HEK293 (cell line): ENCODE measurements around the gene LRRN4CL.

ENCODE experiments used
- CTCF ChIA-PET: fragments of 350-600 bp; formaldehyde crosslinking; extraction: SDS; loops from one replicate; lab custom pipeline; 2021; ENCODE audit warnings: antibody characterized with exemption; lab: Yijun Ruan, JAX
- POLR2A ChIA-PET: fragments of 300-600 bp; formaldehyde crosslinking; extraction: SDS; loops from one replicate; lab custom pipeline; 2020; ENCODE audit warnings: antibody characterized with exemption, inconsistent platforms; lab: Yijun Ruan, JAX
- H3K27ac ChIP-seq: fragments of 200-500 bp; sonication (Bioruptor generic); 2 replicates; pipeline ENCODE4 v1.5.1; 2014; ENCODE audit warnings: low read depth, low read length, control low read depth, inconsistent platforms; ENCODE audit errors: extremely low read depth
- H3K36me3 ChIP-seq, 2 experiments: fragments of 200-500 bp in 1 of 2; sonication (Bioruptor generic) in 1 of 2; 1 replicate in 1 of 2; 2 replicates in 1 of 2; pipeline ENCODE4 v1.5.1; 2014 to 2017; ENCODE audit warnings: inconsistent platforms in 2 of 2, low read length in 2 of 2; ENCODE audit not compliant: control insufficient read depth in 2 of 2, insufficient read depth in 1 of 2
- H3K4me1 ChIP-seq: fragments of 200-500 bp; sonication (Bioruptor generic); 2 replicates; pipeline ENCODE4 v1.5.1; 2014; ENCODE audit warnings: mild to moderate bottlenecking, low read length, inconsistent platforms; ENCODE audit not compliant: control insufficient read depth, insufficient read depth
- H3K4me3 ChIP-seq: 2 replicates; pipeline ENCODE4 v1.5.1; 2011; ENCODE audit warnings: low read depth, mild to moderate bottlenecking, control low read depth, low read length, moderate library complexity
- H3K9me3 ChIP-seq: fragments of 200-500 bp; sonication (Bioruptor generic); 2 replicates; pipeline ENCODE4 v1.5.1; 2014; ENCODE audit warnings: low read depth, low read length, inconsistent platforms; ENCODE audit not compliant: control insufficient read depth, insufficient read depth
- GLIS1 ChIP-seq: fragments of 450-650 bp; formaldehyde crosslinking; IDR thresholded peaks from 2 replicates; pipeline ENCODE4 v1.5.1; 2016; ENCODE audit warnings: missing biosample characterization, missing genetic modification characterization
- GLIS2 ChIP-seq: fragments of 450-650 bp; formaldehyde crosslinking; IDR thresholded peaks from 2 replicates; pipeline ENCODE4 v1.5.1; 2016; ENCODE audit warnings: missing biosample characterization, missing genetic modification characterization
- KLF10 ChIP-seq: fragments of 450-650 bp; IDR thresholded peaks from 2 replicates; pipeline ENCODE4 v1.5.1; 2018; ENCODE audit warnings: missing biosample characterization, mild to moderate bottlenecking, missing genetic modification characterization
- KLF8 ChIP-seq: fragments of 450-650 bp; formaldehyde crosslinking; IDR thresholded peaks from 2 replicates; pipeline ENCODE4 v1.5.1; 2016; ENCODE audit warnings: missing biosample characterization, missing genetic modification characterization
- PRDM1 ChIP-seq: fragments of 450-650 bp; formaldehyde crosslinking; IDR thresholded peaks from 2 replicates; pipeline ENCODE4; 2016; ENCODE audit warnings: missing biosample characterization, missing genetic modification characterization
- SP2 ChIP-seq: fragments of 450-650 bp; formaldehyde crosslinking; IDR thresholded peaks from 2 replicates; pipeline ENCODE4 v1.5.1; 2016; ENCODE audit warnings: missing biosample characterization, missing genetic modification characterization
- WT1 ChIP-seq: fragments of 450-650 bp; formaldehyde crosslinking; IDR thresholded peaks from 2 replicates; pipeline ENCODE4 v1.5.1; 2016; ENCODE audit warnings: missing biosample characterization, missing genetic modification characterization
- ZBTB20 ChIP-seq: fragments of 450-650 bp; formaldehyde crosslinking; IDR thresholded peaks from 2 replicates; pipeline ENCODE4 v1.5.1; 2016; ENCODE audit warnings: missing biosample characterization, missing genetic modification characterization
- ZFP37 ChIP-seq: fragments of 450-650 bp; formaldehyde crosslinking; IDR thresholded peaks from 2 replicates; pipeline ENCODE4 v1.5.1; 2016; ENCODE audit warnings: missing biosample characterization, missing genetic modification characterization
- ZNF174 ChIP-seq: fragments of 450-650 bp; formaldehyde crosslinking; IDR thresholded peaks from 2 replicates; pipeline ENCODE4 v1.5.0; 2017; ENCODE audit warnings: missing biosample characterization, mild to moderate bottlenecking, missing genetic modification characterization
- ZNF19 ChIP-seq: fragments of 450-650 bp; formaldehyde crosslinking; IDR thresholded peaks from 2 replicates; pipeline ENCODE4; 2016; ENCODE audit warnings: missing biosample characterization, missing genetic modification characterization, low read depth
- ZNF23 ChIP-seq: fragments of 450-650 bp; formaldehyde crosslinking; IDR thresholded peaks from 2 replicates; pipeline ENCODE4 v1.5.1; 2016; ENCODE audit warnings: missing biosample characterization, missing genetic modification characterization, borderline replicate concordance
- ZNF24 ChIP-seq: fragments of 450-650 bp; formaldehyde crosslinking; IDR thresholded peaks from 2 replicates; pipeline ENCODE4 v1.5.1; 2016; ENCODE audit warnings: missing biosample characterization, missing genetic modification characterization
- ZNF274 ChIP-seq, 2 experiments: fragments of 200-500 bp in 1 of 2; fragments of 450-650 bp in 1 of 2; sonication (Bioruptor generic) in 1 of 2; formaldehyde crosslinking in 1 of 2; IDR thresholded peaks; 2 replicates each; pipeline versions ENCODE4 v1.5.1 to v1.6.1; 2014 to 2016; ENCODE audit warnings: borderline replicate concordance in 1 of 2, inconsistent platforms in 1 of 2, low read length in 1 of 2, missing biosample characterization in 1 of 2, missing genetic modification characterization in 1 of 2
- ZNF324 ChIP-seq: fragments of 450-650 bp; formaldehyde crosslinking; IDR thresholded peaks from 2 replicates; pipeline ENCODE4 v1.5.1; 2016; ENCODE audit warnings: missing biosample characterization, missing genetic modification characterization
- ZNF341 ChIP-seq: fragments of 450-650 bp; formaldehyde crosslinking; IDR thresholded peaks from 2 replicates; pipeline ENCODE4; 2016; ENCODE audit warnings: low read depth, missing biosample characterization, missing genetic modification characterization
- ZNF391 ChIP-seq: fragments of 450-650 bp; formaldehyde crosslinking; IDR thresholded peaks from 2 replicates; pipeline ENCODE4 v1.5.1; 2016; ENCODE audit warnings: low read depth, missing biosample characterization, missing genetic modification characterization, borderline replicate concordance
- ZNF394 ChIP-seq: fragments of 450-650 bp; formaldehyde crosslinking; IDR thresholded peaks from 2 replicates; pipeline ENCODE4 v1.5.1; 2016; ENCODE audit warnings: missing biosample characterization, missing genetic modification characterization, mild to moderate bottlenecking, moderate library complexity, borderline replicate concordance
- ZNF416 ChIP-seq: fragments of 450-650 bp; formaldehyde crosslinking; IDR thresholded peaks from 2 replicates; pipeline ENCODE4 v1.5.1; 2016; ENCODE audit warnings: missing biosample characterization, missing genetic modification characterization
- ZNF596 ChIP-seq: fragments of 450-650 bp; IDR thresholded peaks from 2 replicates; pipeline ENCODE4 v1.5.0; 2018; ENCODE audit warnings: missing biosample characterization, mild to moderate bottlenecking, missing genetic modification characterization, moderate library complexity
- ZNF76 ChIP-seq: fragments of 450-650 bp; formaldehyde crosslinking; IDR thresholded peaks from 2 replicates; pipeline ENCODE4; 2016; ENCODE audit warnings: low read depth, missing biosample characterization, missing genetic modification characterization, borderline replicate concordance
- ZNF777 ChIP-seq: fragments of 450-650 bp; formaldehyde crosslinking; IDR thresholded peaks from 2 replicates; pipeline ENCODE4 v1.5.1; 2017; ENCODE audit warnings: missing biosample characterization, missing genetic modification characterization, borderline replicate concordance
- ZSCAN23 ChIP-seq: fragments of 450-650 bp; formaldehyde crosslinking; IDR thresholded peaks from 2 replicates; pipeline ENCODE4 v1.5.1; 2016; ENCODE audit warnings: missing biosample characterization, missing genetic modification characterization
- TF ChIP-seq, protein P1 (sequence below): fragments of 450-650 bp; formaldehyde crosslinking; IDR thresholded peaks from 2 replicates; pipeline ENCODE4 v1.5.1; 2016; ENCODE audit warnings: missing biosample characterization, missing genetic modification characterization
- TF ChIP-seq, protein P2 (sequence below): fragments of 450-650 bp; formaldehyde crosslinking; IDR thresholded peaks from 2 replicates; pipeline ENCODE4 v1.5.1; 2016; ENCODE audit warnings: missing biosample characterization, missing genetic modification characterization
- TF ChIP-seq, protein P3 (sequence below): fragments of 450-650 bp; formaldehyde crosslinking; IDR thresholded peaks from 2 replicates; pipeline ENCODE4 v1.5.1; 2016; ENCODE audit warnings: missing biosample characterization, missing genetic modification characterization
- TF ChIP-seq, protein P4 (sequence below): fragments of 450-650 bp; IDR thresholded peaks from 2 replicates; pipeline ENCODE4 v1.5.1; 2018; ENCODE audit warnings: missing biosample characterization, mild to moderate bottlenecking, missing genetic modification characterization

Gene LRRN4CL

DNA sequence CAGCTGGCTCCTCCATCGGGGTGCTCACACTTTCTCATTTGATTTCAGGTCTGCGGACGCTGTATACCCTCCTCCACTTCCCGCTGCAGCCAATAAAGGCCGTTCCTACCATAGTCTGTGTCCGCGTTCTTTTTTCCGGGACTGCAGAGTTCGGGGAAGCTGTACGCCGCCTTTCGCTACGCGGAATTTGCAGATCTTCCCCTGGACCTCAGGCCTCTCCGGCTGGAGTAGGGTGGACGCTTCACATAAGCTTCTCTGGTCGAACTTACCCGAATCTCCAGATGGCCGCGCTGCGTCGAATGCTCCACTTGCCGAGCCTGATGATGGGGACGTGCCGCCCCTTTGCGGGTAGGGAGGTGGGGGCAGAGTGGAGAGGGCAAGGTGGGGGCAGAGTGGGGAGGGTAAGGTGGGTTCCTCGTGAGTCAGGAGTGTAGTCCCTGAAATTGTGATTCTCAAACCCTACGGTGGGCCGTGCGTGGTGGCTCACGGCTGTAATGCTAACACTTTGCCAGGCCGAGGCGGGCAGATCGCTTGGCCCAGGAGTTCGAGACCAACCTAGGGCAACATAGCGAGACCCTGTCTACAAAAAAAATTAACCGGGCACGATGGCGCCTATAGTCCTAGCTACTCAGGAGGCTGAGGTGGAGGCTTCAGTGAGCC, 23.6 kb downstream of the LRRN4CL start (continued):
- TF ChIP-seq, protein P1, sequence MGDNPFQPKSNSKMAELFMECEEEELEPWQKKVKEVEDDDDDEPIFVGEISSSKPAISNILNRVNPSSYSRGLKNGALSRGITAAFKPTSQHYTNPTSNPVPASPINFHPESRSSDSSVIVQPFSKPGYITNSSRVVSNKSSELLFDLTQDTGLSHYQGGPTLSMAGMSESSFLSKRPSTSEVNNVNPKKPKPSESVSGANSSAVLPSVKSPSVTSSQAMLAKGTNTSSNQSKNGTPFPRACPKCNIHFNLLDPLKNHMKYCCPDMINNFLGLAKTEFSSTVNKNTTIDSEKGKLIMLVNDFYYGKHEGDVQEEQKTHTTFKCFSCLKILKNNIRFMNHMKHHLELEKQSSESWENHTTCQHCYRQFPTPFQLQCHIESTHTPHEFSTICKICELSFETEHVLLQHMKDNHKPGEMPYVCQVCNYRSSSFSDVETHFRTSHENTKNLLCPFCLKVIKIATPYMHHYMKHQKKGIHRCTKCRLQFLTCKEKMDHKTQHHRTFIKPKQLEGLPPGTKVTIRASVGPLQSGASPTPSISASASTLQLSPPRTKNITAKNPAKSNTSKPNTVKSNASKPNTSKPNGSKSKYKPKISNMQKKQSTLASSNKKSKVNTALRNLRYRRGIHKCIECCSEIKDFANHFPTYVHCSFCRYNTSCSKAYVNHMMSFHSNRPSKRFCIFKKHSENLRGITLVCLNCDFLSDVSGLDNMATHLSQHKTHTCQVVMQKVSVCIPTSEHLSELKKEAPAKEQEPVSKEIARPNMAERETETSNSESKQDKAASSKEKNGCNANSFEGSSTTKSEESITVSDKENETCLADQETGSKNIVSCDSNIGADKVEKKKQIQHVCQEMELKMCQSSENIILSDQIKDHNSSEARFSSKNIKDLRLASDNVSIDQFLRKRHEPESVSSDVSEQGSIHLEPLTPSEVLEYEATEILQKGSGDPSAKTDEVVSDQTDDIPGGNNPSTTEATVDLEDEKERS (tag by site-specific recombination): no peak

DNA sequence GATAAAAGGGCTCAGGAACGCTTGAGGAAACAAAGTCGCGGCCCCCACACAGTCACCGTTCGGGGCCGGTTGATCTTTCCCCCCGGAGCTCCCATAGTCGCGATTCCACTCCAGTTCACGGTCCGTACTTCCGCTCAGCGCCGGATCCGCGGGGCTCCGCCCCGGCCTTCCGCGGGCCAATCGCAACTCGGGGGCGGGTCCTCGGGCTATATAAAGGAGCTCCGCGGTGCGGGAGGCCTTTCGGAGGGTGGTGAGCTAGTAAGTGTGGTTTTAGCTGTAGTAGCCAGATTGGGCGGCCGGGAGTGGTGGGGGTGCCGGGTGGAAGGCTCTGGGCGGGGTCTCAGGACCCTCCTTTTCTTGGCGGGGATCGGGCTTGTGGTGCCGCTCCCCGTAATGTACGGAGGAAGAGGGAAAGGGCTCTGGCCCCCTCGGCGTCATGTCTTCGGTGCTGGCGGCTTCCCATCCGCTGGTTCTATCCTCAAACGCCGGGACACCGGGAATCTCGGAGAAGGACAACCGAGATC, 24.2 kb downstream of the LRRN4CL start, which contains the start of the genes C11orf98 and CSKMT:
C11orf98 (minus strand) TSS at position 136 of the 524 bp plus-strand sequence; CDS start at position 95, 41 bp downstream.
CSKMT (plus strand) TSS at position 238 of the 524 bp plus-strand sequence. CDS start 568 bp downstream, outside the sequence.
- POLR2A ChIA-PET: interaction anchor here (0.6 to 5.0 kb wide), 49 partner anchors 9 to 240 kb away, joined by 3 to 90 read pairs (median 5); partner anchors contain the start of genes B3GAT3, EEF1G, GANAB and HNRNPUL2
- TF ChIP-seq, protein P2, sequence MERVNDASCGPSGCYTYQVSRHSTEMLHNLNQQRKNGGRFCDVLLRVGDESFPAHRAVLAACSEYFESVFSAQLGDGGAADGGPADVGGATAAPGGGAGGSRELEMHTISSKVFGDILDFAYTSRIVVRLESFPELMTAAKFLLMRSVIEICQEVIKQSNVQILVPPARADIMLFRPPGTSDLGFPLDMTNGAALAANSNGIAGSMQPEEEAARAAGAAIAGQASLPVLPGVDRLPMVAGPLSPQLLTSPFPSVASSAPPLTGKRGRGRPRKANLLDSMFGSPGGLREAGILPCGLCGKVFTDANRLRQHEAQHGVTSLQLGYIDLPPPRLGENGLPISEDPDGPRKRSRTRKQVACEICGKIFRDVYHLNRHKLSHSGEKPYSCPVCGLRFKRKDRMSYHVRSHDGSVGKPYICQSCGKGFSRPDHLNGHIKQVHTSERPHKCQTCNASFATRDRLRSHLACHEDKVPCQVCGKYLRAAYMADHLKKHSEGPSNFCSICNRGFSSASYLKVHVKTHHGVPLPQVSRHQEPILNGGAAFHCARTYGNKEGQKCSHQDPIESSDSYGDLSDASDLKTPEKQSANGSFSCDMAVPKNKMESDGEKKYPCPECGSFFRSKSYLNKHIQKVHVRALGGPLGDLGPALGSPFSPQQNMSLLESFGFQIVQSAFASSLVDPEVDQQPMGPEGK (tag by site-specific recombination): peak; percentile 65
- TF ChIP-seq ZSCAN23 (tag by site-specific recombination) (no peak), ZNF324 (tag by site-specific recombination) (no peak), ZNF23 (tag by site-specific recombination) (no peak), ZNF394 (no peak), ZNF416 (tag by site-specific recombination) (no peak), ZNF76 (tag by site-specific recombination) (peak; percentile 40; the same call in 1 of the 2 replicates), ZNF174 (tag by site-specific recombination) (no peak), KLF10 (tag by site-specific recombination) (peak; percentile 72), ZNF274 (IDR thresholded peaks at IDR 0.05; ENCODE audit: low read length) (no peak), ZNF274 (tag by site-specific recombination; IDR thresholded peaks at IDR 0.05; ENCODE audit: borderline replicate concordance) (no peak), GLIS2 (tag by site-specific recombination) (no peak), KLF8 (peak; percentile 69), PRDM1 (no peak), ZNF391 (no peak), ZNF24 (tag by site-specific recombination) (no peak), WT1 (0 out of 2 replicates have a peak, but pooled peaks have one; percentile 5), ZNF596 (tag by site-specific recombination) (no peak), ZFP37 (tag by site-specific recombination) (no peak), ZNF19 (no peak), GLIS1 (tag by site-specific recombination) (peak; percentile 68), ZBTB20 (0 out of 2 replicates have a peak, but pooled peaks have one; percentile 3), SP2 (tag by site-specific recombination) (peak; percentile 65), ZNF341 (tag by site-specific recombination) (peak; percentile 61; the same call in 1 of the 2 replicates), ZNF777 (tag by site-specific recombination) (no peak)
- TF ChIP-seq, protein P3, sequence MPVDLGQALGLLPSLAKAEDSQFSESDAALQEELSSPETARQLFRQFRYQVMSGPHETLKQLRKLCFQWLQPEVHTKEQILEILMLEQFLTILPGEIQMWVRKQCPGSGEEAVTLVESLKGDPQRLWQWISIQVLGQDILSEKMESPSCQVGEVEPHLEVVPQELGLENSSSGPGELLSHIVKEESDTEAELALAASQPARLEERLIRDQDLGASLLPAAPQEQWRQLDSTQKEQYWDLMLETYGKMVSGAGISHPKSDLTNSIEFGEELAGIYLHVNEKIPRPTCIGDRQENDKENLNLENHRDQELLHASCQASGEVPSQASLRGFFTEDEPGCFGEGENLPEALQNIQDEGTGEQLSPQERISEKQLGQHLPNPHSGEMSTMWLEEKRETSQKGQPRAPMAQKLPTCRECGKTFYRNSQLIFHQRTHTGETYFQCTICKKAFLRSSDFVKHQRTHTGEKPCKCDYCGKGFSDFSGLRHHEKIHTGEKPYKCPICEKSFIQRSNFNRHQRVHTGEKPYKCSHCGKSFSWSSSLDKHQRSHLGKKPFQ (tag by site-specific recombination): no peak
- TF ChIP-seq, protein P4, sequence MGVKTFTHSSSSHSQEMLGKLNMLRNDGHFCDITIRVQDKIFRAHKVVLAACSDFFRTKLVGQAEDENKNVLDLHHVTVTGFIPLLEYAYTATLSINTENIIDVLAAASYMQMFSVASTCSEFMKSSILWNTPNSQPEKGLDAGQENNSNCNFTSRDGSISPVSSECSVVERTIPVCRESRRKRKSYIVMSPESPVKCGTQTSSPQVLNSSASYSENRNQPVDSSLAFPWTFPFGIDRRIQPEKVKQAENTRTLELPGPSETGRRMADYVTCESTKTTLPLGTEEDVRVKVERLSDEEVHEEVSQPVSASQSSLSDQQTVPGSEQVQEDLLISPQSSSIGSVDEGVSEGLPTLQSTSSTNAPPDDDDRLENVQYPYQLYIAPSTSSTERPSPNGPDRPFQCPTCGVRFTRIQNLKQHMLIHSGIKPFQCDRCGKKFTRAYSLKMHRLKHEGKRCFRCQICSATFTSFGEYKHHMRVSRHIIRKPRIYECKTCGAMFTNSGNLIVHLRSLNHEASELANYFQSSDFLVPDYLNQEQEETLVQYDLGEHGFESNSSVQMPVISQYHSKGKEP: no peak

More for the DNA sequence above, 24.2 kb downstream of the LRRN4CL start, which contains the start of the genes C11orf98 and CSKMT:
- no peaks in the 10 kb centered on the region for H3K4me1 ChIP-seq
- peak within 1 kb of the TSS; percentile 66 for H3K27ac ChIP-seq
- CTCF ChIA-PET: interaction anchor here (0.6 to 2.5 kb wide), 11 partner anchors 10 to 121 kb away, joined by 3 to 10 read pairs (median 3); partner anchors contain the start of gene HNRNPUL2
- H3K36me3 ChIP-seq: peaks cover 0 to 43% of the 10 kb centered on the region in 2 experiments; a peak in 2 of 3 replicates
- H3K9me3 ChIP-seq: no peaks in the 10 kb centered on the region
- peak within 1 kb of the TSS; percentile 89 for H3K4me3 ChIP-seq
